KMS-11 (cell line): ENCODE results near the gene FLNA.
A peak's percentile ranks its signal among the peaks of the same experiment; 100 is the strongest.

Source experiments
- H2AFZ ChIP-seq: fragments of 200-600 bp; sonication (generic); 2 replicates; pipeline ENCODE4 v1.6.1; 2016; ENCODE audit warnings: antibody characterized with exemption, mixed run types, low read depth
- H3K27ac ChIP-seq: fragments of 200-600 bp; sonication (generic); 2 replicates; pipeline ENCODE4 v1.6.1; 2016; ENCODE audit warnings: mild to moderate bottlenecking, mixed run types
- H3K27me3 ChIP-seq: fragments of 200-600 bp; sonication (generic); 2 replicates; pipeline ENCODE4 v1.6.1; 2017; ENCODE audit warnings: mild to moderate bottlenecking, low read depth, mixed run types, moderate library complexity; ENCODE audit not compliant: insufficient read depth
- H3K36me3 ChIP-seq: fragments of 200-600 bp; sonication (generic); 2 replicates; pipeline ENCODE4 v1.6.1; 2017; ENCODE audit warnings: mild to moderate bottlenecking, mixed run types; ENCODE audit not compliant: insufficient read depth
- H3K4me1 ChIP-seq: fragments of 200-600 bp; sonication (generic); 2 replicates; pipeline ENCODE4 v1.6.1; 2016; ENCODE audit warnings: mild to moderate bottlenecking, low read depth, mixed run types; ENCODE audit not compliant: poor library complexity, severe bottlenecking
- H3K4me2 ChIP-seq: fragments of 200-600 bp; sonication (generic); 2 replicates; pipeline ENCODE4 v1.7.0; 2016; ENCODE audit warnings: mild to moderate bottlenecking, mixed run types
- H3K4me3 ChIP-seq: fragments of 200-600 bp; sonication (generic); IDR thresholded peaks from 2 replicates; pipeline ENCODE4 v1.6.1; 2017; ENCODE audit warnings: low read depth, low read length, mixed read lengths; ENCODE audit not compliant: insufficient read depth
- H3K79me2 ChIP-seq: fragments of 200-600 bp; sonication (generic); 2 replicates; pipeline ENCODE4 v1.6.1; 2016; ENCODE audit warnings: low read depth, mixed run types; ENCODE audit not compliant: insufficient read depth
- H3K9ac ChIP-seq: fragments of 200-600 bp; sonication (generic); 2 replicates; pipeline ENCODE4 v1.6.1; 2016; ENCODE audit warnings: mild to moderate bottlenecking, mixed run types
- H4K20me1 ChIP-seq: fragments of 200-600 bp; sonication (generic); 2 replicates; pipeline ENCODE4 v1.6.1; 2016; ENCODE audit warnings: mild to moderate bottlenecking, mixed run types; ENCODE audit not compliant: insufficient read depth
- TF ChIP-seq, protein P1 (sequence below): fragments of 200-600 bp; sonication (generic); conservative IDR thresholded peaks from 2 replicates; pipeline ENCODE4 v1.6.1; 2017; ENCODE audit warnings: low read depth, mild to moderate bottlenecking, antibody characterized with exemption, low read length, moderate library complexity, mixed read lengths

FLNA gene

DNA sequence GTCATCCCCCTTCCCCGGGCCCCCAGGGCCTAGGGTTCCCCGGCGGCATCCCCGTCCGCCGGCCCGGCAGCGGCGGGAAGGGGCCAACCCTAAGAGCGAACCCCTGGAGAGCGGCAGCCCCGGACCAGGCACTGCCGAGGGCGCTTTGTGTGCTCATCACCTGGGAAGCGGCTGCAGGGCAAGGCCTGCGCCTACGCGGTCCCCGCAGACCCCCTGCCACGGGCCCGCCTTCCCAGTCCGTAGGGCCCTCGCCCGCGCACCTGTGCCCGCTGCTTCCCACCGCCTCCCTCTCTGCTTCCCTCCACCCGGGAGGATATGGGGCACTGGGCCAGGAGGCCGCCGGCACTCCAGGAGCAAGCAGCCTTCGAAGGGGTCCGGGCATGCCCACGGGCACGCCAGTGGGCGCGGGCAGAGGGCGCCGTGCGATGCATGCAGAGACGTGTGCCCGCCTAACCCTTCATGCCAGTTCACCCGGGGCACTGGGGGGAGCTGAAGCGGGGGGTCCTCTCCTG lies 2.6 kb downstream of the FLNA start:
- no peaks in the 10 kb centered on the region; the same call in 1 of the 2 replicates for H3K36me3 ChIP-seq
- H3K4me1 ChIP-seq: peaks cover 38% of the 10 kb centered on the region
- TF ChIP-seq, protein P1, sequence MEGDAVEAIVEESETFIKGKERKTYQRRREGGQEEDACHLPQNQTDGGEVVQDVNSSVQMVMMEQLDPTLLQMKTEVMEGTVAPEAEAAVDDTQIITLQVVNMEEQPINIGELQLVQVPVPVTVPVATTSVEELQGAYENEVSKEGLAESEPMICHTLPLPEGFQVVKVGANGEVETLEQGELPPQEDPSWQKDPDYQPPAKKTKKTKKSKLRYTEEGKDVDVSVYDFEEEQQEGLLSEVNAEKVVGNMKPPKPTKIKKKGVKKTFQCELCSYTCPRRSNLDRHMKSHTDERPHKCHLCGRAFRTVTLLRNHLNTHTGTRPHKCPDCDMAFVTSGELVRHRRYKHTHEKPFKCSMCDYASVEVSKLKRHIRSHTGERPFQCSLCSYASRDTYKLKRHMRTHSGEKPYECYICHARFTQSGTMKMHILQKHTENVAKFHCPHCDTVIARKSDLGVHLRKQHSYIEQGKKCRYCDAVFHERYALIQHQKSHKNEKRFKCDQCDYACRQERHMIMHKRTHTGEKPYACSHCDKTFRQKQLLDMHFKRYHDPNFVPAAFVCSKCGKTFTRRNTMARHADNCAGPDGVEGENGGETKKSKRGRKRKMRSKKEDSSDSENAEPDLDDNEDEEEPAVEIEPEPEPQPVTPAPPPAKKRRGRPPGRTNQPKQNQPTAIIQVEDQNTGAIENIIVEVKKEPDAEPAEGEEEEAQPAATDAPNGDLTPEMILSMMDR: no peak
- peak overlapping the region; percentile 18; the same call in 1 of the 2 replicates for H2AFZ ChIP-seq
- H4K20me1 ChIP-seq: no peaks in the 10 kb centered on the region
- peak overlapping the region; percentile 48 for H3K4me2 ChIP-seq
- H3K27ac ChIP-seq: peak overlapping the region; percentile 39
- no peaks in the 10 kb centered on the region for H3K27me3 ChIP-seq
- H3K4me3 ChIP-seq: no peak overlapping the region
- H3K9ac ChIP-seq: peak overlapping the region; percentile 30; the same call in 1 of the 2 replicates
- H3K79me2 ChIP-seq: peaks cover 41% of the 10 kb centered on the region

DNA sequence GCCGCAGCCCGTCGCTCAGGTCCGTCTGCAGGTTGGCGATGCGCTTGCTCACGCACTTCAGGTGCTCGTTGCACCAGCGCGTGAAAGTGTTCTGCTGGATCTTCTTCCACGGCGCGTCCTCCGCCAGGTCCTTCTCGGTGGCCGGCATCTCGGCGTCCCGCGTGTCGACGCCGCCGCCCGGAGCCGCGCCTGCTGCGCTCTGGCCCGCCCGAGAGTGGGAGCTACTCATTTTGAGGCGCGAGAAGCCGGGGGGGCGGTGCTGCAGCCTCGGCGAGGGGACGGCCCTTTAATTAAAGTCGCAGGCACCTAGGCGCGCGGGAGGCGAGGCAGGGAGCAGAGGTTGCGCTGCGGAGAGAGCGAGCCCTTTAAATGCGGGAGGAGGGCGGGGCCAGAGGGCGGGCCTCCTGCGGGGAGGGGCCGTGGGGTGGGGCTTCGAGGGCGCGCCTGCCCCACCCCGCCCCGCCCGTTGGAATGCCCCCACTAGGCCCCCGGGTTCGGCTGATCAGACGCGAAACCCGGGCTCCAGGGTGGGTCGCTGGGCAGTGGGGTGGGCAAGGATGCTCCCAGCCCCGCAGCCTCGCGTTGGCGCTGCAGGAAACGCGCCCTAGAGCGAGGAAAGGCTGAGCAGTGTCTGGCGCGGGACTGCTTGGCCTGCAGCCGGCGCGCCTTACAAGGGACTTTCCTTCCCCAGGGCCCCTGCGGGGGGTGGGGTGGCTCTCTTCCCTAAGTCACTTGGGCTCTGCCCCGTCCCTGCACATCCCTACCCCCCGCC lies 3.2 kb downstream of the FLNA start:
- H3K79me2 ChIP-seq: peaks cover 44% of the 10 kb centered on the region
- no peaks in the 10 kb centered on the region for H4K20me1 ChIP-seq
- H2AFZ ChIP-seq: peak overlapping the region; percentile 18; the same call in 1 of the 2 replicates
- no peak overlapping the region for H3K4me3 ChIP-seq
- peak overlapping the region; percentile 57; the same call in 1 of the 2 replicates for H3K4me2 ChIP-seq
- peak overlapping the region; percentile 74 for H3K27ac ChIP-seq
- peak overlapping the region; percentile 69 for H3K9ac ChIP-seq
- H3K36me3 ChIP-seq: no peaks in the 10 kb centered on the region; the same call in 1 of the 2 replicates
- H3K27me3 ChIP-seq: no peaks in the 10 kb centered on the region
- H3K4me1 ChIP-seq: peaks cover 38% of the 10 kb centered on the region
- TF ChIP-seq, protein P1: no peak

DNA sequence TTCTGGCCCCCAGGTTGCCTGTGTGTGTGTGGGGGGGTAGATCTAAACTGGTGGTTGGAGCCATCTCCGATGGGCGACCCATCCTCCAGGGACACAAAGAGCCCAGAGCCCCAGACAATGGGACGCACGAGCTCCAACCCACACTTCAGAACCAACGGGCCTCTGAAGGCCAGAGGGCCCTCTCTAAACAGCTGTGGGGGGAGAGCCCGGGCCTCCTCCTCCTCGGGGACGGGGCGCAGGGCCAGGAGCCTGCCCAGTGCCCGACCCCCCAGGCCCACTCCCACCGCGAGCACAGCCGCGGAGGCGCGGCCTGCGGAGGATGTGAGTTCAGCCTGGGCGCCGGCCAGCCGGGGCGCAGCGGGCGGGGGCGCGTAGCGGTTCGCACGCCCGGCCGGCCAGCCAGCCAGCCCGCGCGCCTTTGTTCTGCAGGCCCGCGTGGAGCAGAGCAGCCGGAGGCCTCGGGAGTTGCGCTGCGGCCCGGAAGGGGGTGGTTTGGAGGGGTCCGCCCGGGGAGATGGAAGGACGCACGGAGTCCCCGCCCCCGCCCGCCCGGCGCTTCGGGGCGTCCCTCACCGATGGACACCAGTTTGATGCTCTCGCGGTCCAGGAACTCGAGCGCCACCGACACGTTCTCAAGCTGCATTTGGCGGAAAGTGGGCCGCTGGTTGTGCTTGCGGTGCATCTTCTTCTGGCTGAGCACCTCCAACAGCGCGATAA lies 4.0 kb downstream of the FLNA start:
- Histone ChIP-seq H3K27ac (peak overlapping the region; percentile 74), H3K79me2 (peaks cover 44% of the 10 kb centered on the region), H4K20me1 (no peaks in the 10 kb centered on the region), H2AFZ (no peak overlapping the region), H3K9ac (peak overlapping the region; percentile 69), H3K4me3 (no peak overlapping the region), H3K27me3 (no peaks in the 10 kb centered on the region), H3K4me1 (peaks cover 38% of the 10 kb centered on the region), H3K36me3 (no peaks in the 10 kb centered on the region; the same call in 1 of the 2 replicates), H3K4me2 (peak overlapping the region; percentile 57; the same call in 1 of the 2 replicates)
- TF ChIP-seq, protein P1: no peak

DNA sequence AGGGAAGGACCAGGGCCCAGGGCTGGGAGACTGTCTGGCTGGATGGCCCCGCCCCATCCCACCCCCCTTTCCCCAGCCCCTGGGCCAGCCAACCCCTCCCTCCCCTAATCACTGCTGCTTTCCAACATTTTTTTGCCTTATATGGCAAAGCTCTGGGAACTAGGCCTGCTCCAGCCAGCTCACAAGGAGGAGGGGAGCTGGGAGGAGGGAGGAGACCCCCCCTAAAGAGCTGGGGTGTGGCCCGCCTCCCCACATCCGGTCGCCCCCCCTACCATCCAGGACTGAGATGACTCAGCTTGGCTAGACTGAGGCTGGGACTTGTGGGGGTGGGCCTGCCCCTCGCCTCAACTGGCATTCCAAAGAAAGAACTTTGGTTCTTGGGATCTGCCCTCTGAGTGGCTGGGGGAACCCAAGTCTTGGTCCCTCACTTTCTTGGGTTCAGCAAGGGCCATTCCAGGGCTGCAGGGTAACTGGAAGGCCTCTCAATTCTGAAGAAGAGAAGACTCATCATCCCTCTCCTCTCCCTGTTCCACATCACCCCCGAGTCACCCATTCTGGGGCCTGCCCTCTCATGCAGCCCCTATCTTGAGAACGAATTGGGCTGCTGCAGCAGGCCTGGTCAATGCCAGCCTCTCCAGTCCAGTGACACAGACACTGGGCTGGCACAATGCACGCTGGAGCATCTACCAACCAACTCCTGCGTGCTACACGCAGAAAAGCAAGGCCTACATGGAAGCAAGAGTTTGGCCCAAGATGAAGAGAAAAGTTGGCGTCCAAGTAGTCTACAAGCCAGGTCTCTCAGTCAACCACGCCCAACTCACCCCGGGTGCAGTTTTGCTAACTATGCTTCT lies 4.8 kb downstream of the FLNA start:
- no peaks in the 10 kb centered on the region; the same call in 1 of the 2 replicates for H3K36me3 ChIP-seq
- peak overlapping the region; percentile 74 for H3K27ac ChIP-seq
- no peak overlapping the region for H2AFZ ChIP-seq
- no peaks in the 10 kb centered on the region for H3K27me3 ChIP-seq
- no peaks in the 10 kb centered on the region for H4K20me1 ChIP-seq
- TF ChIP-seq, protein P1: no peak
- no peak overlapping the region for H3K4me3 ChIP-seq
- H3K79me2 ChIP-seq: peaks cover 44% of the 10 kb centered on the region
- peak overlapping the region; percentile 69 for H3K9ac ChIP-seq
- H3K4me2 ChIP-seq: peak overlapping the region; percentile 57
- H3K4me1 ChIP-seq: peaks cover 38% of the 10 kb centered on the region
